ENCODE data around the gene PDZRN3.

DNA sequence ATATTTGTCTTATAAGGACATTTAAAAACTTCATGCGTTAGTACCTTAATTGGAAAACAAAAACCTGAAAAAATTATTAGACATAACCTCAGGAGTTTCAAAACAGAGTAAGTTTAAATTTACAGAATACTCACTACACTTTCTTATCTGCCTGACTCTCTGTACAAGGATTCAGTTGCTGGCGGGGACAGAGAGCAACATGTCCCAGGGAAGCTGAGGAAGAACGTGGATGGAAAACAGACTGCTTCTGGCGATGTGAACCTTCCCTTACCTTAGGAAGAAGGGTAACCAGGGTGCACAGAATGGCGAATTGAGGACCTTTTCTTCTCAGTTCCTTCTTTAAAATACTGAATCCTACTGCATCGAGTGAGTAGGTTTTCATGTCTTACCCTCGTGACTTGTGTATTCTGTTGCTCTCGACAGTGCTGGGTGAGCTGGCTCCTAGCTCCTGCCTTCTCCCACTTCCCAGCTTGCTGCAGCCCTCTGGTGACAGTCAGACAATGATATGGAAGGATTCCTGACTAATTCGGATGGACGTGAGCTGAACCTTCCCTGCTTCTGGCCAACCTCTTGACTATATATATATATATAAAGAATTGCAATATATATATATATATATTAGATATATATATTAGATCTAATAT lies 178.2 kb downstream of the PDZRN3 start:
- TF ChIP-seq, protein P1, sequence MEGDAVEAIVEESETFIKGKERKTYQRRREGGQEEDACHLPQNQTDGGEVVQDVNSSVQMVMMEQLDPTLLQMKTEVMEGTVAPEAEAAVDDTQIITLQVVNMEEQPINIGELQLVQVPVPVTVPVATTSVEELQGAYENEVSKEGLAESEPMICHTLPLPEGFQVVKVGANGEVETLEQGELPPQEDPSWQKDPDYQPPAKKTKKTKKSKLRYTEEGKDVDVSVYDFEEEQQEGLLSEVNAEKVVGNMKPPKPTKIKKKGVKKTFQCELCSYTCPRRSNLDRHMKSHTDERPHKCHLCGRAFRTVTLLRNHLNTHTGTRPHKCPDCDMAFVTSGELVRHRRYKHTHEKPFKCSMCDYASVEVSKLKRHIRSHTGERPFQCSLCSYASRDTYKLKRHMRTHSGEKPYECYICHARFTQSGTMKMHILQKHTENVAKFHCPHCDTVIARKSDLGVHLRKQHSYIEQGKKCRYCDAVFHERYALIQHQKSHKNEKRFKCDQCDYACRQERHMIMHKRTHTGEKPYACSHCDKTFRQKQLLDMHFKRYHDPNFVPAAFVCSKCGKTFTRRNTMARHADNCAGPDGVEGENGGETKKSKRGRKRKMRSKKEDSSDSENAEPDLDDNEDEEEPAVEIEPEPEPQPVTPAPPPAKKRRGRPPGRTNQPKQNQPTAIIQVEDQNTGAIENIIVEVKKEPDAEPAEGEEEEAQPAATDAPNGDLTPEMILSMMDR (conservative IDR thresholded peaks at IDR 0.05), result no peak
- no peak for TF ChIP-seq EZH2 (IDR thresholded peaks at IDR 0.05; ENCODE audit: low read depth)

All from PC-9 (cell line).